Spleen (tissue), 7 donors: ENCODE data around the gene GRK3.

ENCODE experiments used
- POLR2AphosphoS5 ChIP-seq, 3 donors: sonication (generic); formaldehyde crosslinking; IDR thresholded peaks; one replicate each; pipeline ENCODE4 v1.5.1; 2017; ENCODE audit warnings: antibody characterized with exemption in 3 of 3
- TF ChIP-seq, protein P1 (sequence below), 11 experiments: fragments of 200-600 bp in 7 of 11; fragments of 450-650 bp in 4 of 11; sonication (generic) in 4 of 11; IDR thresholded peaks in 8 of 11; conservative IDR thresholded peaks in 3 of 11; 1 replicate in 7 of 11; 2 replicates in 4 of 11; pipeline versions ENCODE4 v1.4.0 to v1.8.0; 2016 to 2021; ENCODE audit warnings: antibody characterized with exemption in 11 of 11, inconsistent platforms in 4 of 11, mild to moderate bottlenecking in 1 of 11
- donor health status: DM: no; HTN: no; CAD: no; lungs with moderate emphysema.
- donor health status: DM: no; HTN: no; CAD: no.
- donor health status: DM: no; HTN: no; CAD: no.

DNA sequence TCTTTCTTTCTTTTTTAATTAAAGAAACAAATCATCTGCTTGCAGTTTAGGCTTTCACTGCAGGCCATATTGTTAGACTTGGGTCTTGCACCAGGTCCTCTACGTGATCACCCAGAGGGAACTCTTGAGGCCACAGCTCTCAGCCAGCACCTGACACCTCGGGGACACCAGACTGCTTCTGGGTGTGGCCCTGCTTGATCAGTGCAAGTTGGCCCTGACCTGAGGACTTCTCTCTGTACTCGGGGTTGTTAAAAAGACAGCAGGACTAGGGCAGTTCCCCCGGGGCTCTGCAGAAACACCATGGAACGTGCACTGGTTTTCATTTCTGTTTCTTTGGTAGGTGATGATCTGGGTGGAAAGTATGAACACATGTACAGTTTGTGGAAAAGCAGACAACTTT is 126.3 kb downstream of the GRK3 start:
- TF ChIP-seq, protein P1, sequence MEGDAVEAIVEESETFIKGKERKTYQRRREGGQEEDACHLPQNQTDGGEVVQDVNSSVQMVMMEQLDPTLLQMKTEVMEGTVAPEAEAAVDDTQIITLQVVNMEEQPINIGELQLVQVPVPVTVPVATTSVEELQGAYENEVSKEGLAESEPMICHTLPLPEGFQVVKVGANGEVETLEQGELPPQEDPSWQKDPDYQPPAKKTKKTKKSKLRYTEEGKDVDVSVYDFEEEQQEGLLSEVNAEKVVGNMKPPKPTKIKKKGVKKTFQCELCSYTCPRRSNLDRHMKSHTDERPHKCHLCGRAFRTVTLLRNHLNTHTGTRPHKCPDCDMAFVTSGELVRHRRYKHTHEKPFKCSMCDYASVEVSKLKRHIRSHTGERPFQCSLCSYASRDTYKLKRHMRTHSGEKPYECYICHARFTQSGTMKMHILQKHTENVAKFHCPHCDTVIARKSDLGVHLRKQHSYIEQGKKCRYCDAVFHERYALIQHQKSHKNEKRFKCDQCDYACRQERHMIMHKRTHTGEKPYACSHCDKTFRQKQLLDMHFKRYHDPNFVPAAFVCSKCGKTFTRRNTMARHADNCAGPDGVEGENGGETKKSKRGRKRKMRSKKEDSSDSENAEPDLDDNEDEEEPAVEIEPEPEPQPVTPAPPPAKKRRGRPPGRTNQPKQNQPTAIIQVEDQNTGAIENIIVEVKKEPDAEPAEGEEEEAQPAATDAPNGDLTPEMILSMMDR (IDR thresholded peaks at IDR 0.05 in 8 of 11, conservative IDR thresholded peaks at IDR 0.05 in 3 of 11) = no peak
- TF ChIP-seq POLR2AphosphoS5 (IDR thresholded peaks at IDR 0.05) = no peak
